ENCODE results near the gene WNK2. TPM values are rescaled to one million over a fixed set of nuclear protein-coding genes. Genes with fewer than 3 reads are reported as not detected.

Gene WNK2
- total RNA-seq, 1 experiment from 2014 or later = 69.4 TPM

GRCh38 chr9:93324191-93324834 lies 140.4 kb downstream of the WNK2 start:
- no peak overlapping the region for H2AK5ac ChIP-seq (ENCODE audit: insufficient read length, low read length)
- H4K5ac ChIP-seq (ENCODE audit: insufficient read length, low read depth, low read length) = no peak overlapping the region
- H3K27me3 ChIP-seq (ENCODE audit: insufficient read depth, low read length) = no peaks in the 10 kb centered on the region
- no CpG with 5 or more reads among the region's 18 CpGs for WGBS (ENCODE audit: extremely low coverage, insufficient read length, low lambda C conversion rate)
- peak; percentile 39 for TF ChIP-seq CTCF (conservative IDR thresholded peaks at IDR 0.05)
- H3T11ph ChIP-seq (ENCODE audit: low read length) = no peak overlapping the region
- no peak overlapping the region for H4K91ac ChIP-seq (ENCODE audit: insufficient read length, low read depth, low read length)
- no peak overlapping the region for H2BK5ac ChIP-seq (ENCODE audit: insufficient read length, low read length)
- H3K14ac ChIP-seq (ENCODE audit: insufficient read depth, low read length) = no peak overlapping the region
- no peak overlapping the region for H3K56ac ChIP-seq (ENCODE audit: insufficient read length, low read depth, low read length)
- no peaks in the 10 kb centered on the region for H3K9me3 ChIP-seq (ENCODE audit: control insufficient read depth, low read depth, low read length)
- H3K18ac ChIP-seq (ENCODE audit: insufficient read length, low read depth, low read length) = no peak overlapping the region
- Mint-ChIP-seq H3K27me3 (ENCODE audit: low read depth) (no peaks in the 10 kb centered on the region), H3K36me3 (ENCODE audit: insufficient read depth in 1 of 3, low read depth in 3 of 3) (peaks cover 0 to 30% (median 0%) of the 10 kb centered on the region in 3 experiments; a peak in 4 of 7 replicates), H3K27ac (peak overlapping the region in 2 of 3 experiments; percentile 46 to 89; a peak in 3 of 7 replicates), H3K4me3 (no peak overlapping the region), H3K9me3 (no peaks in the 10 kb centered on the region), H3K4me1 (peaks cover 12 to 19% of the 10 kb centered on the region in 2 experiments)
- no peaks in the 10 kb centered on the region for H3K79me2 ChIP-seq (ENCODE audit: insufficient read depth, low read length)
- H2BK15ac ChIP-seq (ENCODE audit: low read depth, low read length) = no peak overlapping the region
- H3K79me1 ChIP-seq (ENCODE audit: insufficient read depth, low read depth, low read length, poor library complexity, severe bottlenecking) = no peaks in the 10 kb centered on the region
- no peak overlapping the region for H3K27ac ChIP-seq (ENCODE audit: insufficient read length, low read depth, low read length)
- no peaks in the 10 kb centered on the region for H4K20me1 ChIP-seq (ENCODE audit: control insufficient read depth, insufficient read depth, insufficient read length)
- H4K8ac ChIP-seq (replicated peaks; ENCODE audit: insufficient read length, low read depth, low read length) = no peak overlapping the region
- H2BK120ac ChIP-seq (ENCODE audit: low read depth, low read length, poor library complexity, severe bottlenecking) = no peak overlapping the region
- DNase-seq = peak; percentile 49
- H3K4me2 ChIP-seq (ENCODE audit: insufficient read depth, insufficient read length, low read length) = no peak overlapping the region
- H2BK12ac ChIP-seq (ENCODE audit: insufficient read length, low read depth, low read length) = no peak overlapping the region
- no peaks in the 10 kb centered on the region for H3K4me1 ChIP-seq (ENCODE audit: insufficient read depth, low read length)
- no peak overlapping the region for H3K9ac ChIP-seq (ENCODE audit: extremely low read depth, insufficient read length, low read length)
- H3K4ac ChIP-seq (ENCODE audit: low read depth, low read length) = no peak overlapping the region
- no peak overlapping the region for H2BK20ac ChIP-seq (ENCODE audit: low read depth, low read length, poor library complexity, severe bottlenecking)
- no peaks in the 10 kb centered on the region for H3K23me2 ChIP-seq (ENCODE audit: insufficient read length, low read depth, low read length, poor library complexity, severe bottlenecking)
- H3K23ac ChIP-seq (ENCODE audit: insufficient read length, low read depth, low read length) = no peak overlapping the region
- H2AFZ ChIP-seq (ENCODE audit: low read length) = no peak overlapping the region

All from H9 (cell line).